H1 (cell line): Measurements from ENCODE around the gene OGFOD3. TPM values are rescaled to one million over a fixed set of nuclear protein-coding genes. Genes with fewer than 3 reads are reported as not detected.

Experiments
- BRCA1 ChIP-seq: IDR thresholded peaks from 2 replicates; pipeline ENCODE4 v1.6.1; 2012; ENCODE audit warnings: low read depth, low read length, improper control_type of control experiment
- CHD2 ChIP-seq: IDR thresholded peaks from 2 replicates; pipeline ENCODE4 v1.6.1; 2012; ENCODE audit warnings: low read length, improper control_type of control experiment
- MAFK ChIP-seq: IDR thresholded peaks from 2 replicates; pipeline ENCODE4 v1.6.1; 2012; ENCODE audit warnings: low read depth, mild to moderate bottlenecking, improper control_type of control experiment, low read length
- polyA plus RNA-seq, 7 experiments: library from polyadenylated mRNA; depleted of rRNA in 3 of 7; stranded (reverse) in 5 of 7; unstranded in 2 of 7; fragments of >200 nt in 5 of 7; fragments of 200-250 nt in 2 of 7; gene quantifications; 1 replicate in 5 of 7; 2 replicates in 1 of 7; 4 replicates in 1 of 7; pipeline versions ENCODE4 v1.2.1 to v1.2.3, GENCODE V29; 2011 to 2013; ENCODE audit warnings: missing spikeins in 2 of 7, mixed read lengths in 2 of 7
- total RNA-seq: library from RNA; stranded (reverse); fragmentation: NEBNext Ultra II Directional; extraction: Animal tissue kit (Norgen Biotek cat#: 25700); gene quantifications from 2 replicates; pipeline ENCODE4 v1.2.1, GENCODE V29; 2021
- TF ChIP-seq, protein P1 (sequence below): IDR thresholded peaks from 2 replicates; pipeline ENCODE4 v1.6.1; 2012; ENCODE audit warnings: inconsistent platforms

Gene OGFOD3
- total and polyA plus RNA-seq, 2 of the 8 experiments (the other 6 are each of a cell fraction or from before 2014, with no cell fraction given), result 21.1 to 21.8 TPM

DNA sequence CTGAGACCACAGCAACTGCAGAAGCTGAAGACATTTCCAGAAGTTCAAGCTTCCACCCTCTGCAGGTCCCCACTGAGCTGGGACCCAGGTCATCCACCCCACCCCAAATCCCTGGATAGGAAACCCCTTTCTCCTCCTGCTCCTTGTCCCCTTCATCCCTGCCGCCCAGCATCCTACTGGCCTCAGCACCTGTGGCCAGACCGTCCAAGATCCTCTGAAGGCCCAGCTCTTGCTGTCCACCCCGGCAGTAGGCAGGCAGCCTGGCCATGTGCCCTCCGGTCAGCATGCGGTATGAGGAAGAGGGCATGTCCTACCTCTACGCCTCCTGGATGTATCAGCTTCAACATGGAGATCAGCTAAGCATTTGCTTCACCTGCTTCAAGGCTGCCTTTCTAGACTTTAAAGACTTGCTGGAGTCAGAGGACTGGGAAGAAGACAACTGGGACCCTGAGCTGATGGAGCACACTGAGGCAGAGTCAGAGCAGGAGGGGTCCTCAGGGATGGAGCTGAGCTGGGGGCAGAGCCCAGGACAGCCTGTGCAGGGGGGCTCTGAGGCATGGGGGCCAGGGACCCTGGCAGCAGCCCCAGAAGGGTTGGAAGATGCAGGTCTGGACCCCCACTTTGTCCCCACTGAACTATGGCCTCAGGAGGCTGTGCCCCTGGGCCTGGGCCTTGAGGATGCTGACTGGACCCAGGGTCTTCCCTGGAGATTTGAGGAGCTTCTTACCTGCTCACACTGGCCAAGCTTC lies 56.3 kb downstream of the OGFOD3 start (continued):
- TF ChIP-seq, protein P1, sequence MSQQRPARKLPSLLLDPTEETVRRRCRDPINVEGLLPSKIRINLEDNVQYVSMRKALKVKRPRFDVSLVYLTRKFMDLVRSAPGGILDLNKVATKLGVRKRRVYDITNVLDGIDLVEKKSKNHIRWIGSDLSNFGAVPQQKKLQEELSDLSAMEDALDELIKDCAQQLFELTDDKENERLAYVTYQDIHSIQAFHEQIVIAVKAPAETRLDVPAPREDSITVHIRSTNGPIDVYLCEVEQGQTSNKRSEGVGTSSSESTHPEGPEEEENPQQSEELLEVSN, result no peak
- no peak for TF ChIP-seq CHD2
- no peak for TF ChIP-seq BRCA1
- no peak for TF ChIP-seq MAFK
